ENCODE measurements around the gene COBLL1.
"Not testable (repeated sequence)": the region's sequence is repeated elsewhere in the genome, so short reads cannot be mapped to it uniquely, and the experiment has no call there.

The COBLL1 gene

DNA sequence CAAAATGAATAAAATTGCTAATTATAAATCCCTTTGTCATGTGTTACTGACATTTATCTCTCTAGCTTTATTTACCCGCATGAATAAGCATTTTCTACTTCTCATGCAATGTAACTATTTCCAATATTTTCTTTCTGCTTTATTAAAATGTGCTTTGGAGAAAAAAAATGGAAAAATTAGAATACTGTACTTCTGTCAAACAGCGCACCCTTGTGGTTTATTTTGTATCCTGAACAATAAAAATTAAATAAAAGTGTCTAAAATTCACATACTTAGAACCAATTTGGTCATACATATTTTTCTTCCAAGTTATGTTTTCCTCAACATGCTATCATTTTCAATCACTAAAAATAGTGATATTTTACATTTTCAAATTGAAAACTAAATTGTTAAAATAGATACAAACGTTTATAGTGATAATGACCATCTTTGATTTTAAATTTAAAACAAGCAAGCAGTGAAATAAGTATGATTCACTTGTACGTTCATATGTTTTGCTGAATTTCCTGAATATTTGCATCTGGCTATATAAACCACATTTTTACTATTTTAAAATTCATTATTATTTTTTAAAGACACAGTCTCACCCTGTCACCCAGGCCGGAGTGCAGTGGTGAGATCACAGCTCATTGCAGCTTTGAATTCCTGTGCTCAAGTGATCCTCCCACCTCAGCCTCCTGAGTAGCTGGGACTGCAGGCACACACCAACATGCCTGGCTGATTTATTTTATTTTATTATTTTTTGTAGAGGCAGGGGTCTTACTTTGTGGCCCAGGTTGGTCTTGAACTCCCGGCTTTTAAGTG is 124.4 kb downstream of the COBLL1 start:
- no peak for DNase-seq (ENCODE audit: low read depth, low spot score)

DNA sequence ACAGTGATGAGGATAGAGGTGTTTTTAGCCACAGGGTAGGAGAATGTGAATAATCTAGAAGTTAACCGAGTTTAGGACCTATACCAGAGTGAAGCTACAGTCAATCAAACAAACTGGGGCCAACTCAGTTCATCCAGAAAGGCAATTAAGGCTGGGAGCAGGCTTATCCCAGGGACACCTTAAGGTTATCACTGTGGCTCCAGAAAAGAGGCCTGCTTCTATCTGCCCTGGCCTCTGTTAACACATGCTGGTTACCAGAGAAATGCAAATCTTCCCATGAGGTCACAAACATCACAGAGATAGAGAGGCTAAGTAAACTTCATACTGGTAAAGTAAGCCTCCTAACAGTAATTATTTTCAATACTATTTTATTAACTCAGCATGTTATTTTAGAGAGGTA is 127.2 kb downstream of the COBLL1 start:
- DNase-seq (ENCODE audit: low read depth, low spot score), result no peak

- no peak for DNase-seq (ENCODE audit: low read depth, low spot score)
These were observed 129.9 kb downstream of the COBLL1 start for GRCh38 chr2:164711766-164712138.

DNA sequence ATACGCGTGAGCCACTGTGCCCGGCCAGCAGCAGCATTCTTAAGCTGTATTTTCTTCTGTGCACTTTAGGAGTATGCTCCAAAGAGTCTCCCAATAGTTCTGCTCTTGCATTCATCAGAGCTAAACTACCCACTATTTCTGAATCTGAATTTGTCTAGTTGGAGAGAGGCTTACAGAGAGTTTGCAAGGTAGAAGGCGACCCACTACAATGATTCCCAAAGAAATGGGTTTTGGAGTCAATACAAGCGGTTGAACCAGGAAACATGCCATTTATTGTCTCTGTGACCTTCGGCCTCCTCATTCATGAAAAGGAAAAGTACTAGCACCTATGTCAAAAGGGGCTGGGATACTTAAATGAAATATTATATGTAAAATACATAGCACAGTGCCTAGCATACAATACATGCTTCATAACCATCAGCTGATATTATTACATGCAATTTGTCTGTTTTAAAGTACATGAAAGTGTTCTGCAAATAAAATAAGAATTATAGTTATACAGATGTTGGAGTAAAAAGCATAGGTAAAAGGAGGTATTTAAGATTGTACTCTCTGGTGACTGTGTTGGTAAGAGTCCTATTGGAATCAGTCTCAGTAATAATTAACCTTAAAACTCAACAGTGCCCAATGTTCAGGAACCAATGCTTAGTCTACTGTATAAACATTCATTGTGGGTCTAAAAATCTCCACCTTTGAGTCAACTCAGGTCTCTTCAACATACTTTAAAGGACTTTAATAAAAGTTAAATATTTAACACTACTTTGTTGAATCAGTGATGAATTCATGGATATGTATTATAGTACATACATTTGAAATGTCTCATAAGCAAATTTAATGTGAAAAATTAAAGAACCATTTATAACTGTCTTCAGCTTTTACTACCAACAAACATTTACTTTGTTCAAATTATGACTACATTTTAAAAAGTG is 130.5 kb downstream of the COBLL1 start:
- no peak for DNase-seq (ENCODE audit: low read depth, low spot score)

- DNase-seq (ENCODE audit: low read depth, low spot score), result not testable (repeated sequence)
These were observed 131.3 kb downstream of the COBLL1 start for GRCh38 chr2:164710252-164710836.

- no peak for DNase-seq (ENCODE audit: low read depth, low spot score)
These were observed 135.1 kb downstream of the COBLL1 start for GRCh38 chr2:164706522-164706921.

DNA sequence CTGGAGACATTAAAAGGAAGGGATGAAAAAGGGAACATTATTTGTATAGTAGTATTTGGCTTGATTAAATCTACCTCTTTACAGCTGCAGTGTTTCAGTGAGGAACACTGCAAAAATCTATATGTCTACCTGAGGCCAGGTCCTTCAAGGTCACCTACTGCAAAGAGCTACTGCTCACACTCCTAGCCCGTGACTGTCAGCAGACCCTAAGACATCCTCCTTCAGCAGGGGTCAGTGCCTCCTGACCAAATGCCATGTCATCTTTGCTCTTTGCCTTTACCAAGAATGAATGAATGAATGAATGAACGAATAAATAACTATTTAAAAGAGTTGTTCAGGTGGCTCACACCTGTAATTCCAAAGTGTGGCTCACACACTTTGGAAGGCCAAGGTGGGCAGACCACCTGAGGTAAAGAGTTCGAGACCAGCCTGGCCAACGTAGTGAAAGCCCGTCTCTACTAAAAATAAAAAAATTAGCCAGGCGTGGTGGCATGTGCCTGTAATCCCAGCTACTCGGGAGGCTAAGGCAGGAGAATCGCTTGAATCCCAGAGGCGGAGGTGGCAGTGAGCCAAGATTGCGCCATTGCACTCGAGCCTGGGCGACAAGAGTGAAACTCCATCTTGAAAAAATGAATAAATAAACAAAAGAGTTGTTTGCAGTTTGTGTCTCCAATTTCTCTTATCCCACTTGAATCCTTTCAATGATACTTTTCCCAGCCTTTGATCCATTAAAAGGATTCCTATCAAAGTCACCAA is 136.0 kb downstream of the COBLL1 start:
- no peak for DNase-seq (ENCODE audit: low read depth, low spot score)

- DNase-seq (ENCODE audit: low read depth, low spot score), result no peak
These were observed 137.5 kb downstream of the COBLL1 start for GRCh38 chr2:164703915-164704706.

DNA sequence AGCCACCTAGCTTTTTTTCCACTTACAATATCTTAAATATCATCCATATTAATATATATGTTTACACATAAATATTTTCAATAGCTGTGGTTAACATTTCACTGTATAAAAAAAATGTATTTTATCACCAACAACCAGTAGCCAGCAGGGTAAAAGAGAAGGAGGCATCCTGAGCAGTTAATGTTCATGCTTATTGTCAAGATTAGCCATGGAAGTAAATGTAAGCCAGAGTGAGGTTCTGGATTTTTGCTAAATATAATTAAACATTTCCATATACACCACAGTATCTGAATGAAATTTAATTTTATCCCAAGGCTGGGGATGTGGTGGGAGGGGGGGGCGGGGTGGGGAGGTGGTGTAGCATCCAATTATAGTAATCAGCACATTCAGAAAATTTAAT is 140.1 kb downstream of the COBLL1 start:
- no peak for DNase-seq (ENCODE audit: low read depth, low spot score)

DNA sequence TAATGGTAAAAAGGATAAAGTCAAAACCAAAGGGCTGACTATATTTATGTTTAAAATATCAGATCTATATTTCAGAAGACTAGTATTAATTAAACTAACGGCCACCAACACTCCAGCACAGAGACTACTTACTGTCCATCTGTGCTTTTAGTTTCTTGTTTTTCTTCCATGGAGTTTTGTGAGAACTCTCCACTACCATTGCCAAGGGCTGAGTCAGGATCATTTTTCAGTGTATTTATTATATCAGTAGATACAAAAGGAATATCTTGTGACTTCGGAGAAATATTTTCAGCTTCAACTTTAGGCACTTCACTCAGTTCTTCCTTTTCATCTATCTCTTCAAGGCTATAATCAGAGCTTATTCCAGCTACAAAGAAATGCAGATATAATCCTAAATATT is 141.2 kb downstream of the COBLL1 start:
- no peak for DNase-seq (ENCODE audit: low read depth, low spot score)

DNA sequence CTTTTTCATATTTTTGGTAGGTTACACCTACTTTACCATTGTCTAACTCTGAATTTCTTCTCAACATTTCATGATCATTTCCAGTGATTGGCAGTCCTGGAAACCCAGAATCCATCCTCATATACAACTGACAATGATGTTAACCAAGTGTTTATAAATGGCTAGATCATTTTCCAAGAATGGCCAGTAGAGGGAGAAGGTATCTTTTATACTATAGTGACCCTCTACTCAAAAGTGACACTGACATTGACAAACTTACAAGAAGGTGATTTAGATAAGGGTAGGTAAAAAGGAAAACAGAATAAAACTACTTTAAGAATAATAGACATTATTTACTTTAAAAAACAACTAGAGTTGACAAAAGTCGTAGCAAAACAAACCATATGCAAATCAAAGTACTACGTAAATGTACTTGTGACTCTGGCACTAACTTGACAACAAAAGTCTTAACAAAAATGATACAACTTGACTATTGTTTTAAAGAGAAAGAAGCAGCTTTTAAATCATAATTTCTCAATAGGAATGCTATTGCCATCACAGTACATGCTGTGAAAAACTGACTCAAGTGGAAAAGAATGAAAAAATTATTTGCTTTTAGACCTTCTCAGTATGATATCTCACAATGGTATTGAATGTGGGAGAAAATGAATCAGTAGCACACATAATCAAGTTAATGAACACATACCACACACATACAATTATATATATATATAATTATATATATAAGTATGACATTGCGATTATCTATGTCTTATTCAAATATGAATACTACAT is 143.7 kb downstream of the COBLL1 start:
- no peak for DNase-seq (ENCODE audit: low read depth, low spot score)

DNA sequence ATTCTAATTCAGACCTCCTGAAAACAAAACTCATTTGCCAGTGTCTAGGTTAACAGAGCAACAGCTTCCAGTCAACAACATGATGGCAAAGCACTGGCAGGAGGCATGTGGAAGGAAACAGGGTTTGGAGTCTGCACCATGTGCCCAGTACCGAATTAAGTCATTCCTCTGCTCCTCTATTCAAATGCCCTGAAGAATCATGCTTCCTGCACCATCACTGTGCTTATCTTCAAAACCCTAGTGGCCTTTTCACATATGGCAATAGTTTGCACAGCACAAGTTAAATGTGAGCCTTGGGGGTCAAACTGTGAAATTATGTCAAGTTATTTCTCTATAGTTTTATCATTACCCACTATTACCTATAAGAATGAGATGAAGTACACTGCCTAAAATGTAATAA is 145.0 kb downstream of the COBLL1 start:
- DNase-seq (ENCODE audit: low read depth, low spot score), result no peak

DNA sequence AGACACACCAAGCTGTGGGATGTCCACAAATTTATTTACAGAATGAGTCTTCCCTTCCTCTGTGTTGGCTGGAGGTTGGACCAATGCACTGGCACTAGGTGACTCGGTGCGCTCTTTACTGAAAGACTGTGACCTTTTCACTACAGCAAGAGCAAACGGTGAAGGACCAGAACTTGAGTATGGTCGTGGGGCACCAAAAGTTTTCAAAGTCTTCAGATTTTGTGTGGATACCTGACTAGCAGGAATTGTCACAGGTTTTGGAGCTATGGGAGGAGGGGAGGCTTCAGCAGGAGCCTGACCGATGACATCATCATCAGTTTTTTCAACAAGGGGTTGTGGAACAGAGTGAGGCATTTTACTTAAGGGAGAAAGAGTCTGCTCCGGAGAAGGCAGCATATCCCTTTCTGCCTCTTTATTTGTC is 147.3 kb downstream of the COBLL1 start:
- no peak for DNase-seq (ENCODE audit: low read depth, low spot score)

- DNase-seq (ENCODE audit: low read depth, low spot score), result no peak
These were observed 147.8 kb downstream of the COBLL1 start for GRCh38 chr2:164693834-164694233.

- no peak for DNase-seq (ENCODE audit: low read depth, low spot score)
These were observed 148.2 kb downstream of the COBLL1 start for GRCh38 chr2:164693390-164693789.

DNA sequence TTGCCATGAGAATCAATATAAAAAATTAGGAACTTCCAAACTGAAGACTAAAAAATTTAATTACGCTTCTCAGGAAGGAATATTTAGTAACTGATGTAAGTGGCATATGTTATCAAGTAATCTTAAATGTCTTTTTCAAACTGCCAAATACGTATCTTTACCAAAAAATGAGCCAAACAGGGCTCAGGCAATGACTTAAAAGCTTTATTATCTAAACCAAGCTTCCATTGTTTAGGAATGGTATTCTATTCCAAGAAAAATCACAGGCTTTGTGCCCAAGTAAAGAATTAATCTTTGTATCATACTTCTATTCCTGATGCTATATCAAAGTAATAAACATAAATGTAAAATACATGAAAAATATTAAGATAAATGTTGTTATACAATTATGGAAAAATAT is 148.7 kb downstream of the COBLL1 start:
- no peak for DNase-seq (ENCODE audit: low read depth, low spot score)

DNA sequence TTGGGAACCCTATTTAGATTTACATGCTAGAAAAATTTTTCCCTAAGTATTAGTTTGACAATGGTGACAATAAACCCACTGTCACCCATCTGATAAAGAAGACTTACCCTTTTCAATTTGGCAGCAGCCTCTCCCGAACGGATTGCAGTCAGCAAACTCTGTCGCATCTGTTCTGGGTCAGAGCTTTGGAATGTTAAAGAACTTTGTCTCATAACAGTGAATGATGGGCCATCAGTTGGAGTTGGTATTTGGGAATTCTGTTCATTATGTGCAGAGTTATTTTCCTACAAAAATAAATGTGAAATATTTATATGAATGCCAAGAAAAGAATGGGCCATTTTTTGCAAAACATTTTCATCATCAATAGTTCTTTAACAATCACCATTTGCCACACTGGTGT is 149.5 kb downstream of the COBLL1 start:
- no peak for DNase-seq (ENCODE audit: low read depth, low spot score)

DNA sequence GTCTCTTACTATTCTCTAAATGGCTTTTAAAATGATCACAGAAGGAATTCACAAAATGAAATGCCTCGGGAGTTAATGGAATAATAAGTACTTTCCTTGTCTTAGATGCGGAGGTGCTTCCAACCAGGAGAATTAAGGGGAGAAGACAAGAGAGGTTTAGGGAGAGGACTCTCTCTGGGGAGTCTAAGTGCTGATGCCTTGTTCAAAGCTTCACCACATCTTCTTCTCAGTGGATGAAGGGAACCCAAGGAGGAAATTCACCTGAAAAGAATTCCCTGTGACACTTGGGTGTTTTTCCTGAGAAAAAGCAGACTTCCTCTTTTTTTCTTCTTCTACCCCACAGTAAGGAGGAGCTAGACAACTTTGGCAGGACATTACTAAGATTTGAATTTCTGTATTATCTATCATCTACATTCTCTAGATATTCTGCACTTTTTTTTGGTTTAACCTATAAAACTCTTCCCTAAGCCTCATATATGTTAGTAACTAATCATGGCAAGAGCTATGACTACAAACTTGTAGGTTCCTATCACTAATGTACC is 150.2 kb downstream of the COBLL1 start:
- DNase-seq (ENCODE audit: low read depth, low spot score), result no peak

DNA sequence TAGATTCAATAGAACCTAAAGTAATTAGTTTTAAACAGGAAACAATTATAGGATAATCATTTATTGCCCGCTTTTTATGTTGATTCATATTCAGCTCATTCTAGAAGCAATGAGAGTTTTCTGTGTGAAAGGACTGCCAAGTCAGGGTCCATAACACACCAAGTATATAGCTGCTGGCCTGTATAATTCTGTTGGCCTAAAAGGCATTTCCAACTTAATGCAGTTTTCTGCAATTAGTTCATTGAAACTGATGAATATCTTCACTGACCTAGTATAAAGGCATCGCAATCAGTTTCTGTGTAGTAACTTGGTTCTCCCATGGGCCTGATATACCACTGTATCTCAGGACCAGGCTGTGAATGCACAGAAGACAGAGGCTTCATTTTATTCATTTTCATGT is 151.3 kb downstream of the COBLL1 start:
- no peak for DNase-seq (ENCODE audit: low read depth, low spot score)

- DNase-seq (ENCODE audit: low read depth, low spot score), result no peak
These were observed 152.7 kb downstream of the COBLL1 start for GRCh38 chr2:164688896-164689419.
